Liver (tissue), 9 donors: Measurements from ENCODE around the gene ANKRD28. TPM values are rescaled to one million over a fixed set of nuclear protein-coding genes. Genes with fewer than 3 reads are reported as not detected.

Source experiments
- DNase-seq: peaks from one replicate; pipeline ENCODE4 v3.0.0-alpha.2; 2017; ENCODE audit warnings: low spot score
- H3K27ac ChIP-seq, 2 donors: one replicate each; pipeline ENCODE4 v1.7.0; 2013; ENCODE audit warnings: inconsistent platforms in 2 of 2, low read length in 2 of 2, control low read depth in 1 of 2, low read depth in 1 of 2, mild to moderate bottlenecking in 1 of 2
- H3K27me3 ChIP-seq, 4 donors: one replicate each; pipeline versions ENCODE4 v1.6.1 to v1.7.0; 2013; ENCODE audit warnings: low read length in 3 of 4, inconsistent platforms in 1 of 4, mild to moderate bottlenecking in 1 of 4, moderate library complexity in 1 of 4; ENCODE audit not compliant: control insufficient read depth in 4 of 4, insufficient read depth in 4 of 4
- H3K36me3 ChIP-seq, 4 donors: one replicate each; pipeline versions ENCODE4 v1.6.1 to v1.7.0; 2013; ENCODE audit warnings: low read length in 3 of 4, mild to moderate bottlenecking in 3 of 4, low read depth in 1 of 4, moderate library complexity in 1 of 4; ENCODE audit not compliant: control insufficient read depth in 4 of 4, insufficient read depth in 3 of 4
- H3K4me1 ChIP-seq, 4 donors: one replicate each; pipeline versions ENCODE4 v1.6.1 to v1.7.0; 2013; ENCODE audit warnings: low read length in 3 of 4, mild to moderate bottlenecking in 3 of 4, moderate library complexity in 1 of 4; ENCODE audit not compliant: control insufficient read depth in 4 of 4, insufficient read depth in 4 of 4
- H3K4me3 ChIP-seq, 3 donors: one replicate each; pipeline versions ENCODE4 v1.6.1 to v1.7.0; 2013; ENCODE audit warnings: low read length in 3 of 3, control low read depth in 1 of 3, low read depth in 1 of 3, mild to moderate bottlenecking in 1 of 3
- H3K9ac ChIP-seq, 2 donors: one replicate each; pipeline ENCODE4 v1.7.0; 2013; ENCODE audit warnings: low read length in 2 of 2, mild to moderate bottlenecking in 2 of 2, moderate library complexity in 2 of 2, control low read depth in 1 of 2, low read depth in 1 of 2
- H3K9me3 ChIP-seq, 4 donors: one replicate each; pipeline versions ENCODE4 v1.6.1 to v1.7.0; 2013; ENCODE audit warnings: low read length in 3 of 4; ENCODE audit not compliant: control insufficient read depth in 4 of 4
- ATF3 ChIP-seq: IDR thresholded peaks from 2 replicates; pipeline ENCODE4 v1.6.1; 2016; ENCODE audit warnings: antibody characterized with exemption
- EGR1 ChIP-seq, 2 donors: IDR thresholded peaks; 2 replicates each; pipeline ENCODE4 v1.6.1; 2016 to 2018; ENCODE audit warnings: antibody characterized with exemption in 2 of 2, low read depth in 2 of 2
- FOXA1 ChIP-seq: IDR thresholded peaks from 2 replicates; pipeline ENCODE4 v1.6.1; 2016; ENCODE audit warnings: antibody characterized with exemption
- FOXA2 ChIP-seq: IDR thresholded peaks from 2 replicates; pipeline ENCODE4 v1.6.1; 2016; ENCODE audit warnings: antibody characterized with exemption
- GABPA ChIP-seq, 2 donors: IDR thresholded peaks in 1 of 2; conservative IDR thresholded peaks in 1 of 2; 2 replicates each; pipeline ENCODE4 v1.6.1; 2016; ENCODE audit warnings: antibody characterized with exemption in 2 of 2, mild to moderate bottlenecking in 1 of 2, moderate library complexity in 1 of 2
- HNF4A ChIP-seq, 2 donors: conservative IDR thresholded peaks; 2 replicates each; pipeline ENCODE4 v1.6.1; 2016; ENCODE audit warnings: antibody characterized with exemption in 2 of 2, mild to moderate bottlenecking in 2 of 2
- HNF4G ChIP-seq: IDR thresholded peaks from 2 replicates; pipeline ENCODE4 v1.6.1; 2016; ENCODE audit warnings: antibody characterized with exemption
- JUND ChIP-seq, 2 donors: IDR thresholded peaks; 2 replicates each; pipeline ENCODE4 v1.6.1; 2016; ENCODE audit warnings: antibody characterized with exemption in 2 of 2
- NR2F2 ChIP-seq: IDR thresholded peaks from 2 replicates; pipeline ENCODE4 v1.6.1; 2016; ENCODE audit warnings: antibody characterized with exemption
- RAD21 ChIP-seq, 2 donors: IDR thresholded peaks; 2 replicates each; pipeline ENCODE4 v1.6.1; 2016; ENCODE audit warnings: antibody characterized with exemption in 2 of 2, mild to moderate bottlenecking in 2 of 2
- RXRA ChIP-seq, 2 donors: IDR thresholded peaks; 2 replicates each; pipeline ENCODE4 v1.6.1; 2017 to 2018; ENCODE audit warnings: antibody characterized with exemption in 2 of 2, mild to moderate bottlenecking in 1 of 2
- SP1 ChIP-seq: IDR thresholded peaks from 2 replicates; pipeline ENCODE4 v1.6.1; 2018; ENCODE audit warnings: antibody characterized with exemption, mild to moderate bottlenecking
- TAF1 ChIP-seq: conservative IDR thresholded peaks from 2 replicates; pipeline ENCODE4 v1.6.1; 2016; ENCODE audit warnings: antibody characterized with exemption, mild to moderate bottlenecking
- YY1 ChIP-seq: IDR thresholded peaks from 2 replicates; pipeline ENCODE4 v1.6.1; 2016; ENCODE audit warnings: antibody characterized with exemption, mild to moderate bottlenecking
- WGBS: extraction: QIAGEN DNeasy Blood & Tissue Kit; methylation state at CpG from one replicate; pipeline ENCODE4 v1.1.7; 2013; 5-methylcytosine and 5-hydroxymethylcytosine counted together
- polyA plus RNA-seq, 2 donors: library from polyadenylated mRNA; stranded (reverse) in 1 of 2; unstranded in 1 of 2; fragments of 200-250 nt in 1 of 2; fragments of >200 nt in 1 of 2; fragmentation: Nextera tagmentation in 1 of 2; extraction: Ambion mirVana in 1 of 2; gene quantifications; one replicate each; pipeline versions ENCODE4 v1.2.1 to v1.2.3, GENCODE V29; 2013 to 2015
- total RNA-seq, 2 donors: library from RNA; depleted of rRNA; stranded (reverse); fragments of >200 nt; gene quantifications; one replicate each; pipeline ENCODE4 v1.2.3, GENCODE V29; 2014
- TF ChIP-seq, protein P1 (sequence below): fragments of 150-350 bp; IDR thresholded peaks from 2 replicates; pipeline ENCODE4 v1.5.1; 2017; ENCODE audit warnings: improper control_type of control experiment, low read depth, low read length; ENCODE audit not compliant: missing input control
- TF ChIP-seq, protein P2 (sequence below): IDR thresholded peaks from 2 replicates; pipeline ENCODE4 v1.6.1; 2016; ENCODE audit warnings: antibody characterized with exemption
- TF ChIP-seq, protein P3 (sequence below): IDR thresholded peaks from 2 replicates; pipeline ENCODE4 v1.6.1; 2016; ENCODE audit warnings: antibody characterized with exemption, mild to moderate bottlenecking
- TF ChIP-seq, protein P4 (sequence below): IDR thresholded peaks from 2 replicates; pipeline ENCODE4 v1.6.1; 2016; ENCODE audit warnings: antibody characterized with exemption
- donor health status: healthy.
- donor health status: healthy.
- donor health status: healthy.
- donor health status: healthy.
- donor health status: healthy.

The ANKRD28 gene
- total and polyA plus RNA-seq, 4 donors: 9.2 to 39.1 (median 16.8) TPM

DNA sequence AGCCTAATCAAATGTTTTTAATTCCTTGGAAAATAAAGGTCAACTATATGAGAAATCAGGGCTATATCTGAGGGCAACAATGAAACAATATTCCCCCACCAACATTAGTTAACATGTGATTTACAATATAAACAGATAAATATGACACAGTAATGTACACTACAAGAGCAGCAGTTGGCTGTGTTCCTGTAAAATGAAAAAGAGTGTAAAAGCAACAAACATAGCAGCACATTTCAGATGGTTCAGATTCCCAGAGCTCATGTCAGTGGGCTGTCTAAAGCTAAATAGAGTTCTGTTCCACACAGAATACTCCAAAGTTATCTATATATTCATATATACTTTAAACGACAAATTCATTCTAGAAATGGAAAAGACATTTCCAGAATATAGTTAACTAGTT lies 42.6 kb downstream of the ANKRD28 start:
- peaks cover 0 to 15% (median 9%) of the 10 kb centered on the region in 4 donors for H3K4me1 ChIP-seq
- TF ChIP-seq, protein P1, sequence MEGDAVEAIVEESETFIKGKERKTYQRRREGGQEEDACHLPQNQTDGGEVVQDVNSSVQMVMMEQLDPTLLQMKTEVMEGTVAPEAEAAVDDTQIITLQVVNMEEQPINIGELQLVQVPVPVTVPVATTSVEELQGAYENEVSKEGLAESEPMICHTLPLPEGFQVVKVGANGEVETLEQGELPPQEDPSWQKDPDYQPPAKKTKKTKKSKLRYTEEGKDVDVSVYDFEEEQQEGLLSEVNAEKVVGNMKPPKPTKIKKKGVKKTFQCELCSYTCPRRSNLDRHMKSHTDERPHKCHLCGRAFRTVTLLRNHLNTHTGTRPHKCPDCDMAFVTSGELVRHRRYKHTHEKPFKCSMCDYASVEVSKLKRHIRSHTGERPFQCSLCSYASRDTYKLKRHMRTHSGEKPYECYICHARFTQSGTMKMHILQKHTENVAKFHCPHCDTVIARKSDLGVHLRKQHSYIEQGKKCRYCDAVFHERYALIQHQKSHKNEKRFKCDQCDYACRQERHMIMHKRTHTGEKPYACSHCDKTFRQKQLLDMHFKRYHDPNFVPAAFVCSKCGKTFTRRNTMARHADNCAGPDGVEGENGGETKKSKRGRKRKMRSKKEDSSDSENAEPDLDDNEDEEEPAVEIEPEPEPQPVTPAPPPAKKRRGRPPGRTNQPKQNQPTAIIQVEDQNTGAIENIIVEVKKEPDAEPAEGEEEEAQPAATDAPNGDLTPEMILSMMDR: no peak
- TF ChIP-seq GABPA (IDR thresholded peaks at IDR 0.05 in 1 of 2, conservative IDR thresholded peaks at IDR 0.05 in 1 of 2) (no peak), SP1 (no peak), YY1 (no peak), FOXA2 (no peak), TAF1 (no peak), RXRA (IDR thresholded peaks at IDR 0.05) (no peak), ATF3 (no peak)
- H3K36me3 ChIP-seq: peaks cover 0 to 3% (median 0%) of the 10 kb centered on the region in 4 donors
- no peaks in the 10 kb centered on the region for H3K27me3 ChIP-seq
- H3K4me3 ChIP-seq: no peak overlapping the region
- no peak overlapping the region for H3K9ac ChIP-seq
- H3K9me3 ChIP-seq: no peaks in the 10 kb centered on the region
- no peak overlapping the region for H3K27ac ChIP-seq
- DNase-seq: no peak
- 93% methylated on average over 1 of the region's 1 CpG for WGBS

DNA sequence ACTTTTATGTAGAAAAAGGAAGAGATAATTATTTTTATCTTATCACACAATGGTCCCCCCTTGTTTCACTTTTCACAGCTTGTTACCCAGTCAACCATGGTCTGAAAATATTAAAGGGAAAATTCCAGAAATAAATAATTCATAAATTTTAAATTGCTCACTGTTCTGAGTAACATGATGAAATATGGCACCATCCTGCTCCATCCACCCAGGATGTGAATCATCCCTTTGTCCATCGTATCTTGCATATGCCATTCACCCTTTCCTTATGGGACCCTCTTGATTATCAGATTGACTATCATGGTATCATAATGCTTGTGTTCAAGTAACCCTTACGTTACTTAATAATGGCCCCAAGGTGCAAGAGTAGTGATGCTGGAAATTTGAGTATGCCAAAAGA lies 43.7 kb downstream of the ANKRD28 start:
- 91% methylated on average over 2 of the region's 2 CpGs for WGBS
- no peaks in the 10 kb centered on the region for H3K27me3 ChIP-seq
- no peak overlapping the region for H3K4me3 ChIP-seq
- H3K27ac ChIP-seq: no peak overlapping the region
- no peak overlapping the region for H3K9ac ChIP-seq
- no peak for TF ChIP-seq FOXA1
- no peak for TF ChIP-seq FOXA2
- no peak for TF ChIP-seq HNF4A (conservative IDR thresholded peaks at IDR 0.05)
- no peak for TF ChIP-seq ATF3
- no peak for TF ChIP-seq NR2F2
- TF ChIP-seq YY1: no peak
- TF ChIP-seq RAD21 (IDR thresholded peaks at IDR 0.05): no peak
- no peak for TF ChIP-seq JUND (IDR thresholded peaks at IDR 0.05)
- no peak for TF ChIP-seq GABPA (IDR thresholded peaks at IDR 0.05 in 1 of 2, conservative IDR thresholded peaks at IDR 0.05 in 1 of 2)
- no peak for TF ChIP-seq TAF1
- no peak for TF ChIP-seq EGR1 (IDR thresholded peaks at IDR 0.05; ENCODE audit: low read depth in 2 of 2)
- TF ChIP-seq HNF4G: no peak
- TF ChIP-seq, protein P1: no peak
- TF ChIP-seq, protein P2, sequence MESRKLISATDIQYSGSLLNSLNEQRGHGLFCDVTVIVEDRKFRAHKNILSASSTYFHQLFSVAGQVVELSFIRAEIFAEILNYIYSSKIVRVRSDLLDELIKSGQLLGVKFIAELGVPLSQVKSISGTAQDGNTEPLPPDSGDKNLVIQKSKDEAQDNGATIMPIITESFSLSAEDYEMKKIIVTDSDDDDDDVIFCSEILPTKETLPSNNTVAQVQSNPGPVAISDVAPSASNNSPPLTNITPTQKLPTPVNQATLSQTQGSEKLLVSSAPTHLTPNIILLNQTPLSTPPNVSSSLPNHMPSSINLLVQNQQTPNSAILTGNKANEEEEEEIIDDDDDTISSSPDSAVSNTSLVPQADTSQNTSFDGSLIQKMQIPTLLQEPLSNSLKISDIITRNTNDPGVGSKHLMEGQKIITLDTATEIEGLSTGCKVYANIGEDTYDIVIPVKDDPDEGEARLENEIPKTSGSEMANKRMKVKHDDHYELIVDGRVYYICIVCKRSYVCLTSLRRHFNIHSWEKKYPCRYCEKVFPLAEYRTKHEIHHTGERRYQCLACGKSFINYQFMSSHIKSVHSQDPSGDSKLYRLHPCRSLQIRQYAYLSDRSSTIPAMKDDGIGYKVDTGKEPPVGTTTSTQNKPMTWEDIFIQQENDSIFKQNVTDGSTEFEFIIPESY: no peak
- TF ChIP-seq RXRA (IDR thresholded peaks at IDR 0.05): no peak
- no peak for TF ChIP-seq SP1
- TF ChIP-seq, protein P3, sequence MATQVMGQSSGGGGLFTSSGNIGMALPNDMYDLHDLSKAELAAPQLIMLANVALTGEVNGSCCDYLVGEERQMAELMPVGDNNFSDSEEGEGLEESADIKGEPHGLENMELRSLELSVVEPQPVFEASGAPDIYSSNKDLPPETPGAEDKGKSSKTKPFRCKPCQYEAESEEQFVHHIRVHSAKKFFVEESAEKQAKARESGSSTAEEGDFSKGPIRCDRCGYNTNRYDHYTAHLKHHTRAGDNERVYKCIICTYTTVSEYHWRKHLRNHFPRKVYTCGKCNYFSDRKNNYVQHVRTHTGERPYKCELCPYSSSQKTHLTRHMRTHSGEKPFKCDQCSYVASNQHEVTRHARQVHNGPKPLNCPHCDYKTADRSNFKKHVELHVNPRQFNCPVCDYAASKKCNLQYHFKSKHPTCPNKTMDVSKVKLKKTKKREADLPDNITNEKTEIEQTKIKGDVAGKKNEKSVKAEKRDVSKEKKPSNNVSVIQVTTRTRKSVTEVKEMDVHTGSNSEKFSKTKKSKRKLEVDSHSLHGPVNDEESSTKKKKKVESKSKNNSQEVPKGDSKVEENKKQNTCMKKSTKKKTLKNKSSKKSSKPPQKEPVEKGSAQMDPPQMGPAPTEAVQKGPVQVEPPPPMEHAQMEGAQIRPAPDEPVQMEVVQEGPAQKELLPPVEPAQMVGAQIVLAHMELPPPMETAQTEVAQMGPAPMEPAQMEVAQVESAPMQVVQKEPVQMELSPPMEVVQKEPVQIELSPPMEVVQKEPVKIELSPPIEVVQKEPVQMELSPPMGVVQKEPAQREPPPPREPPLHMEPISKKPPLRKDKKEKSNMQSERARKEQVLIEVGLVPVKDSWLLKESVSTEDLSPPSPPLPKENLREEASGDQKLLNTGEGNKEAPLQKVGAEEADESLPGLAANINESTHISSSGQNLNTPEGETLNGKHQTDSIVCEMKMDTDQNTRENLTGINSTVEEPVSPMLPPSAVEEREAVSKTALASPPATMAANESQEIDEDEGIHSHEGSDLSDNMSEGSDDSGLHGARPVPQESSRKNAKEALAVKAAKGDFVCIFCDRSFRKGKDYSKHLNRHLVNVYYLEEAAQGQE: no peak
- TF ChIP-seq, protein P4, sequence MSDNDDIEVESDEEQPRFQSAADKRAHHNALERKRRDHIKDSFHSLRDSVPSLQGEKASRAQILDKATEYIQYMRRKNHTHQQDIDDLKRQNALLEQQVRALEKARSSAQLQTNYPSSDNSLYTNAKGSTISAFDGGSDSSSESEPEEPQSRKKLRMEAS: no peak
- DNase-seq: no peak
- H3K9me3 ChIP-seq: no peaks in the 10 kb centered on the region
- peaks cover 0 to 15% (median 9%) of the 10 kb centered on the region in 4 donors for H3K4me1 ChIP-seq
- H3K36me3 ChIP-seq: peaks cover 0 to 5% (median 0%) of the 10 kb centered on the region in 4 donors
